K562 (cell line): ENCODE data around the gene GRHL3. TPM values are rescaled to one million over a fixed set of nuclear protein-coding genes. Genes with fewer than 3 reads are reported as not detected.

Experiments
- ATAC-seq: fragments of 200-7000 bp; cut with Tn5 transposase; 3 replicates; pipeline ENCODE4 v1.9.1; 2020; ENCODE audit warnings: moderate library complexity
- BruUV-seq: library from RNA; stranded (reverse); fragments of 400-500 nt; replicated peaks from 2 replicates; lab custom pipeline; 2021; lab: Mats Ljungman, UMichigan
- CTCF ChIA-PET: fragments of 300-600 bp; formaldehyde crosslinking; extraction: SDS; loops from one replicate; lab custom pipeline; 2021; ENCODE audit warnings: low intra/inter-chr PET ratio; lab: Yijun Ruan, JAX
- POLR2A ChIA-PET: fragments of 300-600, 350-650 bp; sonication (Branson Sonifier 250); formaldehyde crosslinking; extraction: SDS; loops from one replicate; lab custom pipeline; 2021; ENCODE audit warnings: antibody characterized with exemption, inconsistent platforms; lab: Yijun Ruan, JAX
- DNase-seq, 4 experiments: peaks; one replicate each; pipeline versions ENCODE4 v3.0.0 to v3.0.0-alpha.2; 2011 to 2018; ENCODE audit warnings: low spot score in 3 of 4, mixed read lengths in 3 of 4; ENCODE audit errors: extremely low read depth in 1 of 4
- FAIRE-seq: peaks from 2 replicates; lab custom pipeline; 2011; peaks lifted over from hg19 to GRCh38; lab: Jason Lieb, UNC
- H2AFZ ChIP-seq: 2 replicates; pipeline ENCODE4 v1.6.0; 2011; ENCODE audit warnings: low read depth, low read length, control low read depth, inconsistent platforms
- H3K27ac ChIP-seq: fragments of 200-600 bp; 3 replicates; pipeline ENCODE4 v1.8.0; 2011; ENCODE audit warnings: low read depth, mild to moderate bottlenecking, control low read depth, inconsistent platforms, low read length, moderate library complexity, mixed read lengths; ENCODE audit errors: extremely low read depth
- H3K27me3 ChIP-seq, 2 experiments: fragments of 300-600 bp in 1 of 2; 2 replicates in 1 of 2; 3 replicates in 1 of 2; pipeline versions ENCODE4 v1.6.0 to v1.8.0; 2011; ENCODE audit warnings: inconsistent platforms in 2 of 2, low read length in 2 of 2, mild to moderate bottlenecking in 1 of 2, mixed read lengths in 1 of 2, moderate library complexity in 1 of 2; ENCODE audit not compliant: control insufficient read depth in 2 of 2, insufficient read depth in 2 of 2
- H3K36me3 ChIP-seq: fragments of 300-600 bp; 3 replicates; pipeline ENCODE4 v1.8.0; 2011; ENCODE audit warnings: mild to moderate bottlenecking, low read length, inconsistent platforms; ENCODE audit not compliant: control insufficient read depth, insufficient read depth
- H3K4me1 ChIP-seq, 2 experiments: fragments of 200-600 bp in 1 of 2; replicated peaks in 1 of 2; 2 replicates in 1 of 2; 3 replicates in 1 of 2; pipeline versions ENCODE4 v1.5.1 to v1.8.0; 2011; ENCODE audit warnings: inconsistent platforms in 2 of 2, low read length in 2 of 2, mild to moderate bottlenecking in 1 of 2, mixed read lengths in 1 of 2, moderate library complexity in 1 of 2; ENCODE audit not compliant: control insufficient read depth in 2 of 2, insufficient read depth in 2 of 2
- H3K4me2 ChIP-seq: 2 replicates; pipeline ENCODE4 v1.6.1; 2011; ENCODE audit warnings: low read length, control low read depth, inconsistent platforms, mixed read lengths; ENCODE audit not compliant: insufficient read depth
- H3K4me3 ChIP-seq: fragments of 200-600 bp; sonication (generic), shearing (Covaris generic); 2 replicates; pipeline ENCODE4 v1.5.1; 2016; ENCODE audit warnings: control low read depth, inconsistent platforms
- H3K79me2 ChIP-seq: fragments of 200-600 bp; 3 replicates; pipeline ENCODE4 v1.8.0; 2011; ENCODE audit warnings: low read length, inconsistent platforms; ENCODE audit not compliant: control insufficient read depth, insufficient read depth
- H3K9ac ChIP-seq, 2 experiments: 2 replicates each; pipeline versions ENCODE4 v1.6.0 to v1.6.1; 2011; ENCODE audit warnings: low read depth in 2 of 2, low read length in 2 of 2, control low read depth in 1 of 2, inconsistent platforms in 1 of 2, mild to moderate bottlenecking in 1 of 2, mixed read lengths in 1 of 2; ENCODE audit not compliant: insufficient read depth in 1 of 2
- H3K9me1 ChIP-seq: one replicate; pipeline ENCODE4 v1.6.0; 2011; ENCODE audit warnings: inconsistent platforms, mild to moderate bottlenecking, low read length, moderate library complexity; ENCODE audit not compliant: control insufficient read depth, insufficient read depth
- H3K9me3 ChIP-seq: replicated peaks from 2 replicates; pipeline ENCODE4 v1.5.1; 2011; ENCODE audit warnings: low read depth, low read length, inconsistent platforms; ENCODE audit not compliant: control insufficient read depth, insufficient read depth
- H4K20me1 ChIP-seq: replicated peaks from 2 replicates; pipeline ENCODE4 v1.6.1; 2011; ENCODE audit warnings: low read length, inconsistent platforms, mixed read lengths; ENCODE audit not compliant: control insufficient read depth, insufficient read depth
- CHD4 ChIP-seq: fragments of 200-600 bp; sonication (generic); IDR thresholded peaks from 3 replicates; pipeline ENCODE4 v1.6.1; 2012; ENCODE audit warnings: low read depth, mild to moderate bottlenecking, mixed read lengths, low read length, inconsistent platforms; ENCODE audit not compliant: insufficient read depth, insufficient replicate concordance, poor library complexity, severe bottlenecking
- HDGF ChIP-seq: fragments of 450-650 bp; IDR thresholded peaks from 2 replicates; pipeline ENCODE4 v1.6.1; 2016
- ZNF184 ChIP-seq: sonication (generic); formaldehyde crosslinking; IDR thresholded peaks from 2 replicates; pipeline ENCODE4 v1.5.0; 2020; ENCODE audit warnings: missing genetic modification reagents
- ZNF384 ChIP-seq: IDR thresholded peaks from 2 replicates; pipeline ENCODE4 v1.6.1; 2012; ENCODE audit warnings: low read depth, low read length, improper control_type of control experiment
- WGBS: fragments of 100-300 bp; shearing (Covaris generic); methylation state at CpG from one replicate; pipeline ENCODE4 v1.1.6; 2016; ENCODE audit warnings: low coverage, mixed read lengths; ENCODE audit not compliant: insufficient coverage; ENCODE audit errors: missing lambda C conversion rate; 5-methylcytosine and 5-hydroxymethylcytosine counted together
- in situ Hi-C: fragments of 300-500 bp; cut with MboI; formaldehyde crosslinking; loops from 4 replicates; pipeline ENCODE4 v1.15.0; 2018; ENCODE audit warnings: inconsistent platforms, mixed read lengths
- intact Hi-C: fragments of 100-400 bp; cut with micrococcal nuclease; formaldehyde crosslinking; loops from 2 replicates; pipeline ENCODE4 v1.14.2; 2022
- polyA plus RNA-seq, 8 experiments: library from polyadenylated mRNA; depleted of rRNA in 4 of 8; stranded (reverse) in 5 of 8; unstranded in 3 of 8; fragments of >200 nt; fragmentation: Nextera tagmentation in 2 of 8; fragmentation: Illumina TruSeq in 1 of 8; extraction: Ambion mirVana in 2 of 8; extraction: Trizol in 1 of 8; gene quantifications; 2 replicates each; pipeline versions ENCODE4 v1.2.1 to v1.2.3, GENCODE V29; 2011 to 2014; ENCODE audit warnings: inconsistent platforms in 1 of 8, missing spikeins in 1 of 8
- total RNA-seq, 7 experiments: library from RNA; depleted of rRNA in 6 of 7; stranded (reverse); fragments of >200 nt in 6 of 7; fragmentation: Illumina TruSeq in 2 of 7; extraction: Trizol in 2 of 7; gene quantifications; 2 replicates each; pipeline versions ENCODE4 v1.2.1 to v1.2.3, GENCODE V29; 2011 to 2021; ENCODE audit warnings: low replicate concordance in 1 of 7
- TF ChIP-seq, protein P1 (sequence below): fragments of 250-450 bp; sonication (Bioruptor Pico); IDR thresholded peaks from 2 replicates; pipeline ENCODE4 v1.4.0; 2020; ENCODE audit warnings: mild to moderate bottlenecking, moderate library complexity
- TF ChIP-seq, protein P2 (sequence below), 2 experiments: fragments of 450-650 bp; IDR thresholded peaks; 2 replicates each; pipeline ENCODE4 v1.6.1; 2018; ENCODE audit warnings: mild to moderate bottlenecking in 2 of 2, low read depth in 1 of 2; ENCODE audit not compliant: partially characterized antibody in 2 of 2

The GRHL3 gene
- total and polyA plus RNA-seq, 9 of the 15 experiments (the other 6 are each of a cell fraction or from before 2014, with no cell fraction given) = 0.01 to 0.04 TPM; not detected in 7

DNA sequence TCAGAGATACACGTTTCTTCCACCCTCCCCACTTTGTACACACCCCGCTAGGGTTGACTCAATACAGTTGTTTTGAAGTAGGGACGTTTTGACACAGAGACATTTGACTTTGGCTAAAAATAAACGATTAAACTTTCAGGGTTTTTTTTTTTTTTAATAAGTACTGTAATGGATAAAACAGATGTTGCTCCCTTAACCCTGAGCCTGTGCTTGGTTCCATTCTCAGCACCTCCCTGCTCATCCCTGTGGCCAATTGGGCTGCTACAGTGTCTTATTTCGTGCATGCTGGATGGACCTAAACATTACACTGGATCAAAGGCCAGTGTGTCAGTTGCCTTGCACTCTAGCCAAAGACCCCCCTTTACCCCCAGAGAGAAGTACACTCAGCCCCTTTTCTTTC, 16.9 kb downstream of the GRHL3 start:
- peaks cover 16% of the 10 kb centered on the region; the same call in 1 of the 2 replicates for H4K20me1 ChIP-seq
- H3K36me3 ChIP-seq = no peaks in the 10 kb centered on the region
- FAIRE-seq = no peak
- POLR2A ChIA-PET = no interaction called here
- ATAC-seq = no peak
- DNase-seq = no peak
- no peak overlapping the region for H3K9ac ChIP-seq
- H3K9me3 ChIP-seq = no peaks in the 10 kb centered on the region
- no peak overlapping the region for H3K4me2 ChIP-seq
- intact Hi-C loops (no loop called here), in situ Hi-C loops (no loop called here)
- CTCF ChIA-PET = no interaction called here
- TF ChIP-seq, protein P1, sequence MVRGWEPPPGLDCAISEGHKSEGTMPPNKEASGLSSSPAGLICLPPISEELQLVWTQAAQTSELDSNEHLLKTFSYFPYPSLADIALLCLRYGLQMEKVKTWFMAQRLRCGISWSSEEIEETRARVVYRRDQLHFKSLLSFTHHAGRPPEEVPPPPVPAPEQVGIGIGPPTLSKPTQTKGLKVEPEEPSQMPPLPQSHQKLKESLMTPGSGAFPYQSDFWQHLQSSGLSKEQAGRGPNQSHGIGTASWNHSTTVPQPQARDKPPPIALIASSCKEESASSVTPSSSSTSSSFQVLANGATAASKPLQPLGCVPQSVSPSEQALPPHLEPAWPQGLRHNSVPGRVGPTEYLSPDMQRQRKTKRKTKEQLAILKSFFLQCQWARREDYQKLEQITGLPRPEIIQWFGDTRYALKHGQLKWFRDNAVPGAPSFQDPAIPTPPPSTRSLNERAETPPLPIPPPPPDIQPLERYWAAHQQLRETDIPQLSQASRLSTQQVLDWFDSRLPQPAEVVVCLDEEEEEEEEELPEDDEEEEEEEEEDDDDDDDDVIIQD = no peak
- TF ChIP-seq ZNF184 (CRISPR knock-in tag) = no peak
- TF ChIP-seq, protein P2, sequence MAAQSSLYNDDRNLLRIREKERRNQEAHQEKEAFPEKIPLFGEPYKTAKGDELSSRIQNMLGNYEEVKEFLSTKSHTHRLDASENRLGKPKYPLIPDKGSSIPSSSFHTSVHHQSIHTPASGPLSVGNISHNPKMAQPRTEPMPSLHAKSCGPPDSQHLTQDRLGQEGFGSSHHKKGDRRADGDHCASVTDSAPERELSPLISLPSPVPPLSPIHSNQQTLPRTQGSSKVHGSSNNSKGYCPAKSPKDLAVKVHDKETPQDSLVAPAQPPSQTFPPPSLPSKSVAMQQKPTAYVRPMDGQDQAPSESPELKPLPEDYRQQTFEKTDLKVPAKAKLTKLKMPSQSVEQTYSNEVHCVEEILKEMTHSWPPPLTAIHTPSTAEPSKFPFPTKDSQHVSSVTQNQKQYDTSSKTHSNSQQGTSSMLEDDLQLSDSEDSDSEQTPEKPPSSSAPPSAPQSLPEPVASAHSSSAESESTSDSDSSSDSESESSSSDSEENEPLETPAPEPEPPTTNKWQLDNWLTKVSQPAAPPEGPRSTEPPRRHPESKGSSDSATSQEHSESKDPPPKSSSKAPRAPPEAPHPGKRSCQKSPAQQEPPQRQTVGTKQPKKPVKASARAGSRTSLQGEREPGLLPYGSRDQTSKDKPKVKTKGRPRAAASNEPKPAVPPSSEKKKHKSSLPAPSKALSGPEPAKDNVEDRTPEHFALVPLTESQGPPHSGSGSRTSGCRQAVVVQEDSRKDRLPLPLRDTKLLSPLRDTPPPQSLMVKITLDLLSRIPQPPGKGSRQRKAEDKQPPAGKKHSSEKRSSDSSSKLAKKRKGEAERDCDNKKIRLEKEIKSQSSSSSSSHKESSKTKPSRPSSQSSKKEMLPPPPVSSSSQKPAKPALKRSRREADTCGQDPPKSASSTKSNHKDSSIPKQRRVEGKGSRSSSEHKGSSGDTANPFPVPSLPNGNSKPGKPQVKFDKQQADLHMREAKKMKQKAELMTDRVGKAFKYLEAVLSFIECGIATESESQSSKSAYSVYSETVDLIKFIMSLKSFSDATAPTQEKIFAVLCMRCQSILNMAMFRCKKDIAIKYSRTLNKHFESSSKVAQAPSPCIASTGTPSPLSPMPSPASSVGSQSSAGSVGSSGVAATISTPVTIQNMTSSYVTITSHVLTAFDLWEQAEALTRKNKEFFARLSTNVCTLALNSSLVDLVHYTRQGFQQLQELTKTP (IDR thresholded peaks at IDR 0.05; ENCODE audit: low read depth in 1 of 2, partially characterized antibody in 2 of 2) = no peak
- TF ChIP-seq ZNF384 = no peak
- no peak for TF ChIP-seq CHD4
- TF ChIP-seq HDGF = no peak
- H3K4me1 ChIP-seq = no peaks in the 10 kb centered on the region; a peak in 1 of 5 replicates
- no TSS peak for BruUV-seq
- H2AFZ ChIP-seq = no peak overlapping the region
- 0% methylated on average over 5 of the region's 5 CpGs for WGBS
- peaks cover 23 to 74% of the 10 kb centered on the region in 2 experiments for H3K27me3 ChIP-seq
- H3K79me2 ChIP-seq = no peaks in the 10 kb centered on the region
- no peak overlapping the region for H3K4me3 ChIP-seq
- no peak overlapping the region for H3K27ac ChIP-seq
- H3K9me1 ChIP-seq = no peaks in the 10 kb centered on the region
